CD4-positive, alpha-beta memory T cell (primary cell): Measurements from ENCODE around the gene NCK2. TPM values are rescaled to one million over a fixed set of nuclear protein-coding genes. Genes with fewer than 3 reads are reported as not detected.

Experiments used
- CTCF ChIA-PET: fragments of 350-600 bp; sonication (Branson Sonifier 250); formaldehyde crosslinking; loops from one replicate; lab custom pipeline; 2021; ENCODE audit warnings: inconsistent platforms; ENCODE audit not compliant: partially characterized antibody; lab: Charles Lee
- POLR2A ChIA-PET: fragments of 350-600 bp; sonication (Branson Sonifier 250); formaldehyde crosslinking; loops from one replicate; lab custom pipeline; 2021; ENCODE audit not compliant: partially characterized antibody; lab: Charles Lee
- DNase-seq, 5 donors: peaks; one replicate each; pipeline versions ENCODE4 v3.0.0 to v3.0.0-alpha.2; 2020 to 2022; ENCODE audit warnings: mixed read lengths in 1 of 5
- H3K27ac ChIP-seq: one replicate; pipeline ENCODE4 v1.7.0; 2013; ENCODE audit warnings: low read depth, low read length
- H3K27me3 ChIP-seq: 2 replicates; pipeline ENCODE4 v1.7.0; 2013; ENCODE audit warnings: mild to moderate bottlenecking, low read length, moderate library complexity; ENCODE audit not compliant: insufficient read depth
- H3K36me3 ChIP-seq: 2 replicates; pipeline ENCODE4 v1.7.0; 2013; ENCODE audit warnings: mild to moderate bottlenecking, low read length, moderate library complexity; ENCODE audit not compliant: insufficient read depth
- H3K4me1 ChIP-seq: 2 replicates; pipeline ENCODE4 v1.7.0; 2013; ENCODE audit warnings: mild to moderate bottlenecking, low read length, moderate library complexity; ENCODE audit not compliant: insufficient read depth
- H3K4me3 ChIP-seq, 2 donors: one replicate each; pipeline ENCODE4 v1.7.0; 2013; ENCODE audit warnings: low read length in 2 of 2, mild to moderate bottlenecking in 1 of 2
- H3K9me3 ChIP-seq, 2 donors: one replicate each; pipeline ENCODE4 v1.7.0; 2013; ENCODE audit warnings: low read length in 2 of 2, control low read depth in 1 of 2; ENCODE audit not compliant: control insufficient read depth in 1 of 2
- H3K27ac Mint-ChIP-seq, 7 donors: one replicate each; pipeline ENCODE4 v1.8.0; 2020 to 2021; ENCODE audit warnings: mixed read lengths in 7 of 7, mild to moderate bottlenecking in 6 of 7, inconsistent platforms in 3 of 7, moderate library complexity in 3 of 7
- H3K27me3 Mint-ChIP-seq, 2 donors: one replicate each; pipeline ENCODE4 v1.8.0; 2020 to 2021; ENCODE audit warnings: mixed read lengths in 2 of 2
- H3K36me3 Mint-ChIP-seq, 2 donors: one replicate each; pipeline ENCODE4 v1.8.0; 2020 to 2021; ENCODE audit warnings: mixed read lengths in 2 of 2, inconsistent platforms in 1 of 2, mild to moderate bottlenecking in 1 of 2
- H3K4me1 Mint-ChIP-seq, 4 donors: one replicate each; pipeline ENCODE4 v1.8.0; 2020 to 2021; ENCODE audit warnings: mixed read lengths in 4 of 4, mild to moderate bottlenecking in 1 of 4
- H3K4me3 Mint-ChIP-seq, 8 donors: one replicate each; pipeline ENCODE4 v1.8.0; 2020 to 2021; ENCODE audit warnings: mixed read lengths in 8 of 8, mild to moderate bottlenecking in 7 of 8, moderate library complexity in 6 of 8, inconsistent platforms in 3 of 8
- H3K9me3 Mint-ChIP-seq, 8 donors: one replicate each; pipeline ENCODE4 v1.8.0; 2020 to 2021; ENCODE audit warnings: mixed read lengths in 8 of 8, mild to moderate bottlenecking in 5 of 8, inconsistent platforms in 3 of 8, moderate library complexity in 1 of 8
- intact Hi-C: fragments of 100-400 bp; cut with micrococcal nuclease; formaldehyde crosslinking; loops from one replicate; pipeline ENCODE4 v1.15.1; 2023
- polyA plus RNA-seq, 2 donors: library from polyadenylated mRNA; unstranded; fragments of 300-500 nt; fragmentation: Illumina TruSeq; gene quantifications; one replicate each; pipeline ENCODE4 v1.2.3, GENCODE V29; 2021
- total RNA-seq, 2 experiments: library from RNA; stranded (reverse); gene quantifications; one replicate each; pipeline ENCODE4 v1.2.3, GENCODE V29; 2021

The NCK2 gene
- total and polyA plus RNA-seq, 4 experiments from 2014 or later: 58.0 to 98.6 (median 87.3) TPM

DNA sequence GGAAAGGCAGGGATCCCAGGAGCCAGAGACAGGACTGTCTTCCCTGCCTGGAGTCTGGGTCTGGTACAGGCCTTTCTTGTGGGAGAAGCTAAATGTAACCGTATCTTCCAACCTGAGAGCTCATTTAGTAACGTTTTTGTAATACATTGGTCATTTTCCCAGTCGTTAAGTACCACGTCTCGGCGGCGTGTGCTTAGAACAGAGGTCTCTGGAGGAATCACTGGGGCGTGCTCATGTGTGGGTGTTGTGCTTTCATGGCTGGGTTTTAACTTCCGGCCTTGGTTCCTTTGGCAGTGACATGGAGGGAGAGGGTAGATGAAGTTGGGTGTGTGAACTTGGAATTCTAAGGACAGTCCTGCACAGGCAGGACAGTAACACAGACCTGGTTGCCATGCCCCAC, 79.7 kb downstream of the NCK2 start:
- H3K27me3 Mint-ChIP-seq: no peaks in the 10 kb centered on the region
- Histone ChIP-seq H3K4me3 (no peak overlapping the region), H3K27me3 (no peaks in the 10 kb centered on the region), H3K9me3 (no peaks in the 10 kb centered on the region), H3K4me1 (peaks cover 89% of the 10 kb centered on the region), H3K36me3 (peaks cover 13% of the 10 kb centered on the region), H3K27ac (peak overlapping the region; percentile 1)
- ChIA-PET POLR2A (interaction anchor here (0.7 kb wide), 1 partner anchor 27 kb away, joined by 4 read pairs; no protein-coding TSS in a partner anchor), CTCF (no interaction called here)
- H3K4me3 Mint-ChIP-seq: peak overlapping the region in 5 of 8 donors; percentile 17 to 71 (median 53)
- peaks cover 63 to 77% of the 10 kb centered on the region in 2 donors for H3K36me3 Mint-ChIP-seq
- intact Hi-C loops: no loop called here
- no peak for DNase-seq
- peaks cover 0 to 14% (median 8%) of the 10 kb centered on the region in 8 donors for H3K9me3 Mint-ChIP-seq
- H3K4me1 Mint-ChIP-seq: peaks cover 74 to 94% (median 86%) of the 10 kb centered on the region in 4 donors
- peak overlapping the region; percentile 84 to 94 (median 90) for H3K27ac Mint-ChIP-seq

DNA sequence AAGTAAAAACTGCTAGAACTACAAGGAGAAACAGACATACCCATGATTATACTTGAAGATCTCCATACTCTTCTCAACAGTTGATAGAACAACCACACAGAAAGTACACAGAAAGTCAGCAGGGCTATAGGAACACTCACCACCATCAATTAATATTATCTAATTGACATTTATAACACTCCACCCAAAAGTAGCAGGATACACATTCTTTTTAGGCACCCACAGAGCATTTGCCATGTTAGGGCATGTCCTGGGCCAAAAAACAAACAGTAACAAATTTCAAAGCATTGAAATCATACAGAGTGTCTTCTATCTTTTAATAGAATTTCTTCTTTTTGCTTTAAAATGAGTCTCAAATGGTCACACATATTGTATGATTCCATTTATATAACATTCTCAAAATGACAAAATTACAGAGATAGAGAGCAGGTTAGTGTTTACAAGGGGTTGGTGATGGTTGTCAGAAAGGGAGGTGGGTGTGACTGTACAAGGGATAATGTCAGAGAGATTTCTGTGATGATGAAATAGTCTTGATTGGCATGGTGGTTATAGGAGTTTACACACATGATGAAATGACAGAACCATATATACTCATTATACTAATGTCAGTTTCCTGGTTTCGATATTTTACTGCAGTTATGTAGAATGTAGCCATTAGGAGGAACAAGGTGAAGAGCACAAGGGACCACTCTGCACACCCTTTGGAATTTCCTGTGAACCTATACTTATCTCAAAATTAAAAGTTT, 82.8 kb downstream of the NCK2 start:
- ChIA-PET CTCF (interaction anchor here (1.5 kb wide), 1 partner anchor 30 kb away, joined by 5 read pairs; no protein-coding TSS in a partner anchor), POLR2A (no interaction called here)
- H3K36me3 Mint-ChIP-seq: peaks cover 72 to 73% of the 10 kb centered on the region in 2 donors
- DNase-seq: no peak
- Histone ChIP-seq H3K4me3 (no peak overlapping the region), H3K9me3 (no peaks in the 10 kb centered on the region), H3K27ac (no peak overlapping the region), H3K36me3 (peaks cover 13% of the 10 kb centered on the region), H3K27me3 (no peaks in the 10 kb centered on the region), H3K4me1 (peaks cover 79% of the 10 kb centered on the region)
- H3K4me1 Mint-ChIP-seq: peaks cover 63 to 93% (median 79%) of the 10 kb centered on the region in 4 donors
- H3K9me3 Mint-ChIP-seq: peaks cover 0 to 30% (median 17%) of the 10 kb centered on the region in 8 donors
- H3K27me3 Mint-ChIP-seq: no peaks in the 10 kb centered on the region
- H3K4me3 Mint-ChIP-seq: peak overlapping the region in 4 of 8 donors; percentile 21 to 78 (median 27)
- H3K27ac Mint-ChIP-seq: peak overlapping the region; percentile 18 to 94 (median 84)
- intact Hi-C loops: no loop called here

DNA sequence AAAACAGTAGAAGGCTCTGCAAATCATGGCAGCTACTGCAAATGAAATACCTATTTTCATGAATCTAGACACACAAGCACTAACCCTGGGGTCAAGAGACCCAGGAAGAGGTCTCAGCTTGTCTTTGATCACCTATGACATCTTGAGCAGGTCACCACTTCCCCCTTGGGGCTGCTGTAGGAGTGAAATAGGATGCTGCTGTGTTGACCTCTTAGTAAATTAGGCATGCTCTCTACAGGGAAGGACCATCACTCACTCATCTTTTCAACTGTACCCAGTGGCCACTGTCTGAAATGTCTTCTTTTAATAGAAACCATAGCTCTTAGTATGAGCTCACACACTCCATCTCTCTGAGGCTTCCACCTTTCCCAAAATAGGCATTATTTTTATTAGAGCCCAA, 83.8 kb downstream of the NCK2 start:
- no peaks in the 10 kb centered on the region for H3K27me3 ChIP-seq
- POLR2A ChIA-PET: interaction anchor here (0.7 to 2.0 kb wide), 6 partner anchors 26 to 101 kb away, joined by 3 to 7 read pairs (median 3); no protein-coding TSS in a partner anchor
- peaks cover 67 to 81% of the 10 kb centered on the region in 2 donors for H3K36me3 Mint-ChIP-seq
- peaks cover 0 to 37% (median 24%) of the 10 kb centered on the region in 8 donors for H3K9me3 Mint-ChIP-seq
- intact Hi-C loops: no loop called here
- H3K9me3 ChIP-seq: no peaks in the 10 kb centered on the region
- no peak overlapping the region for H3K27ac ChIP-seq
- peak overlapping the region in 5 of 8 donors; percentile 15 to 37 (median 26) for H3K4me3 Mint-ChIP-seq
- peaks cover 56 to 92% (median 76%) of the 10 kb centered on the region in 4 donors for H3K4me1 Mint-ChIP-seq
- H3K27ac Mint-ChIP-seq: peak overlapping the region; percentile 49 to 92 (median 82)
- no peak overlapping the region for H3K4me3 ChIP-seq
- H3K4me1 ChIP-seq: peaks cover 78% of the 10 kb centered on the region
- DNase-seq: no peak
- peaks cover 13% of the 10 kb centered on the region for H3K36me3 ChIP-seq
- CTCF ChIA-PET: interaction anchor here (0.8 to 1.6 kb wide), 4 partner anchors 13 to 49 kb away, joined by 3 to 5 read pairs (median 3); no protein-coding TSS in a partner anchor
- no peaks in the 10 kb centered on the region for H3K27me3 Mint-ChIP-seq

DNA sequence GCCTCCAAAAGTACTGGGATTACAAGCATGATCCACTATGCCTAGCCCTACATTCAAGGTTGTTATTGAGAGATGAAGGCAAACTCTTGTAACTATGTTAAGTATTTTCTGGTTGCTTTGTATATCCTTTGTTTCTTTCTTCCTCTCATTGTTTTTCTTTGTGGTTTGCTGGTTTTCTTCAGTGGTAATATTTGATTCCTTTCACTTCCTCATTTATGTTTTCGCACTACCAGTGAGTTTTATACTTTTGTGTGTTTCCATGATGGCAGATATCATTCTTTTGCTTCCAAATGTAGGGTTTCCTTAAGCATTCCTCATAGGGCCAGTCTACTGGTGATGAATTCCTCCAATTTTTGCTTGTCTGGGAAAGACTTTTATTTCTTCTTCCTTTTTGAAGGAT, 90.2 kb downstream of the NCK2 start:
- ChIA-PET CTCF (interaction anchor here (0.9 to 1.6 kb wide), 2 partner anchors 13 to 28 kb away, joined by 3 read pairs; no protein-coding TSS in a partner anchor), POLR2A (interaction anchor here (0.6 to 2.0 kb wide), 3 partner anchors 16 to 38 kb away, joined by 3 to 25 read pairs (median 7); no protein-coding TSS in a partner anchor)
- Histone ChIP-seq H3K36me3 (no peaks in the 10 kb centered on the region), H3K4me1 (peaks cover 81% of the 10 kb centered on the region), H3K9me3 (peaks cover 0 to 13% of the 10 kb centered on the region in 2 donors), H3K4me3 (no peak overlapping the region), H3K27me3 (no peaks in the 10 kb centered on the region), H3K27ac (no peak overlapping the region)
- peak overlapping the region in 7 of 8 donors; percentile 20 to 70 (median 39) for H3K4me3 Mint-ChIP-seq
- peaks cover 53 to 86% (median 71%) of the 10 kb centered on the region in 4 donors for H3K4me1 Mint-ChIP-seq
- peak overlapping the region; percentile 48 to 90 (median 79) for H3K27ac Mint-ChIP-seq
- no peaks in the 10 kb centered on the region for H3K27me3 Mint-ChIP-seq
- peaks cover 55 to 71% of the 10 kb centered on the region in 2 donors for H3K36me3 Mint-ChIP-seq
- DNase-seq: peak in 4 of 5 donors; percentile 56 to 67 (median 62)
- intact Hi-C loops: loop anchor here (2.0 kb wide), 1 partner anchor 38 kb away; no protein-coding TSS in a partner anchor
- H3K9me3 Mint-ChIP-seq: peaks cover 0 to 62% (median 54%) of the 10 kb centered on the region in 8 donors

DNA sequence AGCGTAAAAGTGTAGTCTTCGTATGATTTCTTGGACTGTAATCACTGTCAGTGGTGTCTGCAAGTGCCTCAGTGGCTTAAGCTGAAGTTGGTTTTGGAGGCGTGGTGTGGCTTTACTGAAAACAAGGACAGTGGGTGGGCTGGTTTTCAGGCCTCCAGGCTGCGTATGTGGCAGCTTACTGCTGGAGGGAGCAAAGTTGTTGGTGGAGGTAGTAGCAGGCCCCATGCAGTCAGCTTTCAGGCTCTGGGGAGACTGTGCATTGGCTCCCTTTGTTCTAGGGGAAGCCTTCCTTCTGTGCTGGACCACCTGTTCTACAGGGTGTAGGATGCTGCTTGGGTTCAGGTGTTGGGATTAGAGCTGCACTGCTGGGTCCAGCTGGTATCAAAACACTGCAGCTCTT, 91.6 kb downstream of the NCK2 start:
- no peaks in the 10 kb centered on the region for H3K27me3 ChIP-seq
- CTCF ChIA-PET: no interaction called here
- peaks cover 0 to 58% (median 54%) of the 10 kb centered on the region in 8 donors for H3K9me3 Mint-ChIP-seq
- no peak for DNase-seq
- peaks cover 58 to 87% (median 76%) of the 10 kb centered on the region in 4 donors for H3K4me1 Mint-ChIP-seq
- H3K27ac Mint-ChIP-seq: peak overlapping the region; percentile 73 to 93 (median 89)
- peaks cover 0 to 13% of the 10 kb centered on the region in 2 donors for H3K9me3 ChIP-seq
- intact Hi-C loops: loop anchor here (2.0 kb wide), 1 partner anchor 20 kb away; no protein-coding TSS in a partner anchor
- H3K27me3 Mint-ChIP-seq: no peaks in the 10 kb centered on the region
- POLR2A ChIA-PET: interaction anchor here (0.5 to 1.8 kb wide), 8 partner anchors 13 to 46 kb away, joined by 3 to 13 read pairs (median 4); no protein-coding TSS in a partner anchor
- H3K36me3 Mint-ChIP-seq: peaks cover 56 to 66% of the 10 kb centered on the region in 2 donors
- H3K4me3 Mint-ChIP-seq: peak overlapping the region in 6 of 8 donors; percentile 37 to 68 (median 55)
- H3K27ac ChIP-seq: peak overlapping the region; percentile 40
- H3K4me1 ChIP-seq: peaks cover 83% of the 10 kb centered on the region
- H3K36me3 ChIP-seq: no peaks in the 10 kb centered on the region
- H3K4me3 ChIP-seq: peak overlapping the region; percentile 13 to 20

DNA sequence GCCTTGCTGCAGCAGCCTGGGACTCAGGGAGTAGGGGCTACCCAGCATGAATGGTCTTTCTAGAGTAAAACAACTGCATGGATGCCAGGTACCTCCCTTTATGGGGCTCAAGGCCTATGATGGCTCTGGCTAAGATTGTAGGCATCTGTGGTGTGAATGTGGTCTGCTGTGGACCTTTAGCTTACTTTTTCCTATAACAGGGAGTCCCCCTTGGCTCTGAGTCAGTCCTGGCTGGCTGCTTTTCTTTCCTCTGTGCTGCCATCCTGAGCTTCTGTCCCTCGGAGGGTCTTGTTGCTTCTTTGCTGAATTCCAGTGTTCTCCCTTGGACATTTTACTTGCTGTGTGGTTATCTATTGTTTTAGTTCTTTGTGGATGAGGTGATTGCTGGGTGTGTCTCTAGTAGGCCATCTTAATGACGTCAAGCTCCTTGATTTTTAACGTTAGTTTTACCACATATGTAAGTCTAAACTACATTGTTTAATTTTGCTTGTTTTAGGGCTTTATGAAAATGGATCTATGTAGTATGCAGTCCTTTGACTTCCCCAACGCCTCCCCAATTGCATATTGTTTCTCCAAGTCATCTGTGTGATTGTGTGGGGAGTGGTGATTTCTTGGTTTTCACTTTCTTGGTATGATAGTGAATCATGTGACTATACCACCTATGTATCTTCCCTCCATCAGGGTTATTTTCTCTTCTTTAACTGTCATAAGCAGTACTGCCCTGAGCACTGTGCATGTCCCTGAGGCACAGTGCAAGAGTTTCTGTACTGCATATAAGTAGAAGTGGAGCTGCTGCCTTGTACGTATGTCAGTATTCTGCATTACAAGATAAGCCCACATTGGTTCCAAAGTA, 92.4 kb downstream of the NCK2 start:
- CTCF ChIA-PET: no interaction called here
- Mint-ChIP-seq H3K27me3 (no peaks in the 10 kb centered on the region), H3K36me3 (peaks cover 57 to 59% of the 10 kb centered on the region in 2 donors), H3K27ac (peak overlapping the region; percentile 73 to 94 (median 89)), H3K4me3 (peak overlapping the region in 7 of 8 donors; percentile 37 to 62 (median 59)), H3K9me3 (peaks cover 0 to 52% (median 48%) of the 10 kb centered on the region in 8 donors), H3K4me1 (peaks cover 59 to 89% (median 77%) of the 10 kb centered on the region in 4 donors)
- no peaks in the 10 kb centered on the region for H3K27me3 ChIP-seq
- intact Hi-C loops: loop anchor here (2.0 kb wide), 1 partner anchor 20 kb away; no protein-coding TSS in a partner anchor
- peaks cover 86% of the 10 kb centered on the region for H3K4me1 ChIP-seq
- DNase-seq: peak in 3 of 5 donors; percentile 33 to 52 (median 34)
- H3K4me3 ChIP-seq: peak overlapping the region; percentile 13 to 20
- POLR2A ChIA-PET: interaction anchor here (0.7 to 1.8 kb wide), 8 partner anchors 13 to 47 kb away, joined by 3 to 13 read pairs (median 4); no protein-coding TSS in a partner anchor
- H3K36me3 ChIP-seq: no peaks in the 10 kb centered on the region
- peaks cover 0 to 13% of the 10 kb centered on the region in 2 donors for H3K9me3 ChIP-seq
- H3K27ac ChIP-seq: peak overlapping the region; percentile 40
